Pons (tissue), 1 donor: ENCODE data around the gene DACT1.

Experiments
- DNase-seq: peaks from one replicate; pipeline ENCODE4 v3.0.0-alpha.2; 2016; ENCODE audit warnings: low spot score

The DACT1 gene

DNA sequence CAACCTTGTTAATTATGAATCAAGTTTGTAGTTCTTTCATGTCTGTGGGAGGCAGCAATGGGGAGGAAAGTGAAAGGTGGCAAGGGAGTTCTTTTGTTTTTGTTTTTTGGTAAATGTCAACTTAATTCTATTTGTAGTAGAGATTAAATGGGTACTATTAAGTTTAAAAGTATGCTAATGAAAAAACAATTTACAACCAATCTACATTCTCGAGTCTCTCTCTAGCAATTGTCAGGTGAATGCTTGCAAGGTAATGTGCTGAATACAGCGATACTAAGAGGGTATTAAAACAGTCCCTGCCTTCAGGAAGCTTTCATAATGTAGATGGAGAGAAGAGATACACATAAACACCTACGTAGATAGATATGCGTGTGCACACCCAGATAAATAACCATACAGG lies 1.6 kb upstream of the DACT1 start:
- DNase-seq: no peak

- DNase-seq: no peak
Measured at GRCh38 chr14:58637040-58637390, 747 bp upstream of the DACT1 start.

- peak; percentile 26 for DNase-seq
Measured at GRCh38 chr14:58638231-58639197, 752 bp downstream of the DACT1 start.

GRCh38 chr14:58639198-58639565 lies 1.4 kb downstream of the DACT1 start:
- DNase-seq: no peak

DNA sequence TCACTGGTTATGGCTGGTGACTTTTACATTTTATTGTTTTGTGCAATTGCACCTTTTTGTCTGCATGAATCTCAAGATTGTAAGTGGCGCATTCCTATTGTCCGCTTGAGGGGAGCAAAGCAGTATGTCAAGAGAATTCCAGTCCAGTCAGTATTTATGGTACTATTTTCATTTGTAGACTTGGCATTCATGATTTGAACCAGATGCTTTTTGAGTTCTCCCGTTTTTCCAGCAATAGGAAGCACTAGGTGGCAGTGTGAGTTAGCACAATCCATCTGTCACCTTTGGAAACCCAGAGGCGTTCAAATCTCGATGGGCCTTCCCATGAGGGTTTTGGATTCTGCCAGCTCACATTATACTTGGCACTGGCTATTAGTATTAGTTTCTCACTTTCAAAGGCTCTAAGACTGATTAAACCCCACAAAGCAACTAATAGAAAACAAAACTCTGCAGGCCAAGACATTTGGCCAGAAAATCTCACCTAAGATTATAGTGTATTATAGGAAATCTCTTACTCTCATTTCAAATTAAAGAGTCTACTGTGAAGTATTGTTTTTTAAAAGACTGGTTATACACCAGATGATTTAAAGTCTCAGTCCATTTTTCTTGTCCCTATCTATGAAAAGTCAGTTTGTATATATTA lies 2.2 kb downstream of the DACT1 start:
- peak; percentile 87 for DNase-seq

GRCh38 chr14:58640959-58641358 lies 3.2 kb downstream of the DACT1 start:
- DNase-seq: no peak

DNA sequence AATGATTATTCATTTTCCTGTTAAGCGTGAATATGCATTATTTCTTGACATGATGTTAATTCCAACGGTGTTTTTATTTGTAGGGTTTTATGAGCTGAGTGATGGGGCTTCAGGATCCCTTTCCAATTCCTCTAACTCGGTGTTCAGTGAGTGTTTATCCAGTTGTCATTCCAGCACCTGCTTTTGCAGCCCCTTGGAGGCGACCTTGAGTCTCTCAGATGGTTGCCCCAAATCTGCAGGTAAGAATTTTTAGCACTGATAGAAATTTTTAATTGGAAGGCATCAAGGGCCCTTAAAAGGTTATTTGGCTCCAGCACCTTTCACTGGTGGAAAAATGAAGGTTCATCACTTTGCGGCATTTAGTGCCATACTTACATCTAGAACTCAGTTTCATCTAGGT lies 3.7 kb downstream of the DACT1 start:
- DNase-seq: no peak

DNA sequence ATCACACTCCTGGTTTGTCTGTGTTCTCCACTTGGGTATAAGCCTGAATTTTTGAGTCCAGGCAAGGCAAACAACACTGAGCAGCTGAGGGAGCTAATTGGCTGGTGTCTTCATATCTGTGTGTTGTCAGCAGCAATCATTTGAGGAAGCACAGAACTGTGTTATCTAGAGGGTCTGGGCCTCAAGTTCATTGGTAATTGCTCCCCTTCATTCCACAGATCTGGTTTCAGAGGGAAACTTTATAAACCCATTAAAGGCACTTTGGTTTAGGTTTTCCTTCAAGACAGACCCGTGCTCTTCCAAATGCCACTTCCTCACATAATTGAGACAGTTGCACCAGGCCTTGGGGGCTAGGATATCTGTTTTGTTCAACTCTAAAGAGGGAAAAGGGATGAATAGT lies 5.6 kb downstream of the DACT1 start:
- DNase-seq: no peak

- DNase-seq: no peak
Measured at GRCh38 chr14:58645641-58646040, 7.9 kb downstream of the DACT1 start.

- DNase-seq: no peak
Measured at GRCh38 chr14:58646479-58646878, 8.7 kb downstream of the DACT1 start.

- no peak for DNase-seq
Measured at GRCh38 chr14:58647777-58648176, 10.0 kb downstream of the DACT1 start.

DNA sequence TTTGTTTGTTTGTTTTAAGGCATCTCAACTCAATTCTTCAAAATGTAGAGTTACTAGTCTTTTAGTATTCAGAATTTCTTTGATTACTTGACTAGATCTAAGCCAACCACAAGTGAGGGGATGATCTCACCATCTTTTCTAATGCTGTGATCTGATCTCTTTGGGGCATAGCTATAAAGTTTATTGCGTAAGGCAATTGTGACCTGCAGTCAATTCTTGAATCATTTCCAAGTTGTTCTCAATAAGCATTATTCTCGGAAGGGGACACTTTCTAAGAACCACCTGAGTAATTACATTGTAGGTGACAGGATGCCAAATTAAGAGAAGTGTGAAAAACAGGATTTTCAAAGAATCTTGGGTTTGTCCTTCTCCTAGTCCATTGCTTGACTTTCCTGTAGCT lies 13.1 kb downstream of the DACT1 start:
- DNase-seq: no peak

DNA sequence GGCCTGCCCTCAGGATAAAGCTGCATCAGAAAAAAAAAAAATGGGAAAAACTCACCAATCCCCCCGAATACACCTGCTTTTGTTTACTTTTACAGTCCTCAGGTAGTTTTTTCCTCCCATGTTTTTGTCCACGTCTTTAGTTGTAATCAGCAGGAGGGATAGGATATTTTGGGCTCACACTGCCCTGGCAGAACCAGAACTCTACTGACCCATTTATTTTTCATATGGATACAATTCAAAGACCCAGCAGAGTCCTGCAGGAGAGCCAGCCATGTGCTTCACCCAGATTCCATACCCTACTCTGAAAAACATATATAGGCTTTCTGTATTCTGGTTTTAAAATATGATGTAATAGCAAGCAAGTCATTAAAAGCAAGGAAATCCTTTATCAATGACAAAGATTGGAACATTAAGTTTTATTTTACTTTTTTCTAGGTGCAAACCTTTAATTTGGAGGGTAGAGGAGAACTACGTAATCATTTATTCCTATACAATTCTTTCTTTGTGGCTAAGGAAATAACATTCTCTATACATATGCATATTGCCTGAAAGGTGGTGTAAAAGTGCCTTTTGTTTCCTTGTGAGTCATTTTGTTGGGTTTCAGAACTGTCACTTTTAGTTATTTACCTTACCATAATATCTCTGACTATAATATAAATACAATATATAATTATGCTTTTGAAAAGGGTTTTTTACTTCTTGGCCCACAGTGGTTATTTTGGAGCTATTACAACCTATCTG lies 19.1 kb downstream of the DACT1 start:
- no peak for DNase-seq

GRCh38 chr14:58659061-58659460 lies 21.3 kb downstream of the DACT1 start:
- no peak for DNase-seq

DNA sequence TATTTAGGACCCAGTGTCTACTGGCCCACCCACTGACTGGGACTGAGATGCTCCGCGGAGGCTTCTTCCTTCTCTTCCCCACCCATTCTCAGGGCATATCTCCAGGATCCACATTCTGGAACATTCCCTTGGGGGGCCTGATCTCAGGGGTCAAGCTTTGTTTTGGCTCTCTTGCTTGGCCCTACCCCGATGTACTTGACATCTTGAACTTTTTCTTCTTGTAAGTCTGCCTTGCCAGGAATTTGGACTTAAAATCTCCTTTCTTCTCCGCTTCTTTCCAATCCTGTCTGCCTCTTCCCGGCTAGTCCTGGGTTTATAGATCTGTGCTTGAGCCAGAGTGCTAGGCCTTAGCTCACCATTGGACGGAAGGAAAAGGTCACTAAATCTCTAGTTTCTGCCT lies 22.1 kb downstream of the DACT1 start:
- peak; percentile 6 for DNase-seq

DNA sequence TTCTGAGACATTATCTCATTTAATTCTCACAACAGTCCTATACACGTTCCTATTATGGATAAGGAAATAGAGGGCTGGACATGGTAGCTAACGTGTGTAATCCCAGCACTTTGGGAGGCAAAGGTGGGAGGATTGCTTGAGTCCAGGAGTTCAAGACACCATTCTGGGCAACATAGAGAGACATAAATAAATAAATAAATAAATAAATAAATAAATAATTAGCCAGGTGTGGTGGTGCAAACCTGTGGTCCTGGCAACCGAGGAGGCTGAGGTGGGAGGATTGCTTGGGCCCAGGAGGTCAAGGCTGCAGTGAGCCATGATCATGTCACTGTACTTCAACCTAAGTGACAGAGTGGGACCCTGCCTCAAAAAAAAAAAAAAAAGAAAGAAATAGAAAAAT lies 22.6 kb downstream of the DACT1 start:
- no peak for DNase-seq

GRCh38 chr14:58662018-58662417 lies 24.3 kb downstream of the DACT1 start:
- no peak for DNase-seq

DNA sequence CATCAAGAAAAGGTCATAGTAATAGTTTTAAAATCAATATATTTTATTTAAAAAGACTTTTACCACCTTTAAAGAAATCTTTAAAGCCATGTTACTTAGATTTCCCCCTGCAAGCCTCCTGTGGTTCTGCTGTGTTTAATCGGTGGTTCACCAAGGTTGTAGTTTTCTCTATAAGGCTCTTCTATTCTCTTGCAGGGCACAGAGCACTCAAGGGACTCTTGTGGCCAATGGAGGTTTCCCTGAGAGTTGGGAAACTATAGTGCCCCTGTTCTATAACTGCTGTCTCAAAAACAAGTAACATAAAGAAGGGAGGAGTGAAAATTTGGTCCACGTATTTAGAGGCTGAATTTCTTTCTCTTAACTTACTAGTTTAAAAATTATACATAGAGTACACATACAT lies 25.0 kb downstream of the DACT1 start:
- no peak for DNase-seq

DNA sequence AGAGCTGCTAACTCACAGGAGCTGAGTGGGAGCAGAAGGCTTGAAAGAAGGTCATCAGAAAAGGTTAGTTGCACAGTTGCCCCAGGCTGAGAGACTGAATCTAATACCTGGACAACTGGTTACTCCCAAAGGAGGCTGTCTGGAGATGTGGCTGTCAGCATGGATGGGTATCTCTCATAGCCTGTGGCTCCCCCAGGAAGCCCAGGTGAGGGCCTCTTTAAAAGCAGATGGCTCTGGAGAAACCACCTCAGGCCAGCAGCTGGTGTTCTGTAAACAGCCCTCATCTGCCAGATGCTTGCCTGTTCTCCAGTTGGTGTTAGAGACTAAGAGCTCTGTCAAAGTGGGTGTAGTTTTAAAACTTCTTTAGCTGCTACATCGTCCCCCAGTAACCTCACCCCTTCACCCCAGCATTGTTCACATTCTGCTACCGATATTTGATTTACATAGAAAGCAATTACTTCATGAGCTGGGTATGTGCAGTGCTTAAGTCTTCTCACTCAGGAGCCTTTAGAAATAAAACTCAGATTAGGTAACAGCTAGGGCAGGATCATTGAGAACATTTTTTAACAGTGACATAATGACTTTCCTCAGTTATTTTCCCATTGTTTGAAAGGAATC lies 25.8 kb downstream of the DACT1 start:
- DNase-seq: no peak

DNA sequence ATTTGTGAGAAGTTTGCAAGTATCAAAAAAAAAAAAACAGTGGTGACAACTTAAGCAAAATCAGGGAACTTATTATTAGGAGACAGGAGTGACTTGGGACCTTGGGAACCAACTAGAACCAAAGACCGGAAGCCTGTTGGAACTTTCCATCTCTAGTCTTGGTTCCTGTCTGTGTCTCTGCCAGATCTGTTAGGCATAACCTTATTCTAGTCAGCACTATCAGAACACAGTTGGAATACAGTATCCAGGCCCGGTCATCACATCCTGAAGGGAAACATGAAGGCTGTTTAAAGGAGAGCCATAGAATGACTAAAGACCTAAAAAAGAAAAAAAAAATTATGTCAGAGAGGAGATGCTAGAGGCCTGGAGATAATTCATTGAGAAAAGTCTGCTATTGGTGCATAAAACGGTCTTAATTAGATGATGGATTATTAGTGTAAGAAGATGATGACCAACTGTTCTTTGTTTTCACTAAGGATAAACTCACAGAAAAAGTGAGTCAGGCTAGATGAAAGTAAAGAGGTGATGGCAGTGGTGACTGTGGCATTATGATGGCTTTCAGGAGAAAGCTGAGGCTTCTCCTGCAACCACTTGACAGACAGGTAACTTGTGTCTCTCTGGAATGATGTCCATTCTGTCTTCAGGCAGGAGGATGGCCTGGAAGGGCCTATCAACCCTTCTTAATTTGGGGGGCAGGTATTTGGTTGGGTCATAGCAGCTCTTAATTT lies 28.2 kb downstream of the DACT1 start:
- no peak for DNase-seq

GRCh38 chr14:58666737-58667136 lies 29.0 kb downstream of the DACT1 start:
- no peak for DNase-seq

- no peak for DNase-seq
Measured at GRCh38 chr14:58667900-58668299, 30.1 kb downstream of the DACT1 start.
